SU-DHL-6 (cell line): ENCODE data around the gene NDUFA7.

ENCODE experiments used
- H2AFZ ChIP-seq: fragments of 200-600 bp; sonication (generic); 2 replicates; pipeline ENCODE4 v1.6.1; 2014; ENCODE audit warnings: low read depth, mild to moderate bottlenecking, moderate library complexity, mixed read lengths, antibody characterized with exemption, low read length; ENCODE audit not compliant: severe bottlenecking
- H3F3A ChIP-seq: fragments of 200-600 bp; shearing (Covaris generic); 2 replicates; pipeline ENCODE4 v1.6.0; 2016; ENCODE audit warnings: antibody characterized with exemption, mild to moderate bottlenecking; ENCODE audit not compliant: insufficient read depth
- H3K27ac ChIP-seq: fragments of 200-600 bp; sonication (generic); 2 replicates; pipeline ENCODE4 v1.5.1; 2016; ENCODE audit warnings: low read depth, mild to moderate bottlenecking, low read length, moderate library complexity, mixed read lengths
- H3K27me3 ChIP-seq: fragments of 200-600 bp; sonication (generic), shearing (Covaris generic); 2 replicates; pipeline ENCODE4 v1.6.0; 2014; ENCODE audit warnings: mild to moderate bottlenecking, low read length
- H3K36me3 ChIP-seq: fragments of 200-600 bp; sonication (generic); 2 replicates; pipeline ENCODE4 v1.6.1; 2014; ENCODE audit warnings: mild to moderate bottlenecking, low read length, mixed read lengths
- H3K4me2 ChIP-seq: fragments of 300-600, 200-600 bp; shearing (Covaris generic), sonication (generic); 2 replicates; pipeline ENCODE4 v1.6.0; 2014; ENCODE audit warnings: low read length, low read depth, mild to moderate bottlenecking; ENCODE audit not compliant: poor library complexity, severe bottlenecking
- H3K4me3 ChIP-seq: fragments of 200-600 bp; sonication (generic); 2 replicates; pipeline ENCODE4 v1.5.1; 2014; ENCODE audit warnings: antibody characterized with exemption, low read length, mild to moderate bottlenecking, mixed read lengths; ENCODE audit not compliant: insufficient read depth, poor library complexity, severe bottlenecking
- H3K79me2 ChIP-seq: fragments of 200-600 bp; sonication (generic); 2 replicates; pipeline ENCODE4 v1.6.1; 2014; ENCODE audit warnings: mild to moderate bottlenecking, low read length, moderate library complexity; ENCODE audit not compliant: insufficient read depth
- H3K9ac ChIP-seq: fragments of 200-600 bp; sonication (generic); 2 replicates; pipeline ENCODE4 v1.7.0; 2014; ENCODE audit warnings: mild to moderate bottlenecking, low read length
- H3K9me2 ChIP-seq: fragments of 200-600 bp; sonication (generic); replicated peaks from 2 replicates; pipeline ENCODE4 v1.6.1; 2014; ENCODE audit warnings: low read length; ENCODE audit not compliant: insufficient read depth
- H3K9me3 ChIP-seq: fragments of 200-600 bp; sonication (generic); 2 replicates; pipeline ENCODE4 v1.6.1; 2014; ENCODE audit warnings: low read length, mixed read lengths; ENCODE audit not compliant: insufficient read depth
- H4K20me1 ChIP-seq: fragments of 200-600 bp; sonication (generic); 2 replicates; pipeline ENCODE4 v1.6.1; 2014; ENCODE audit warnings: low read depth, mild to moderate bottlenecking, antibody characterized with exemption, low read length, moderate library complexity, mixed read lengths
- CTCF ChIP-seq: fragments of 200-600 bp; sonication (generic); IDR thresholded peaks from one replicate; pipeline ENCODE4 v1.5.1; 2017; ENCODE audit warnings: antibody characterized with exemption, mild to moderate bottlenecking, low read length, moderate library complexity; ENCODE audit not compliant: insufficient read depth, poor library complexity, severe bottlenecking
- EZH2phosphoT487 ChIP-seq: fragments of 200-600 bp; sonication (generic), shearing (Covaris generic); conservative IDR thresholded peaks from 2 replicates; pipeline ENCODE4 v1.6.1; 2018; ENCODE audit warnings: mild to moderate bottlenecking, antibody characterized with exemption, low read length, moderate library complexity, mixed read lengths

Gene NDUFA7

GRCh38 chr19:8334458-8335342 is 13.5 kb upstream of the NDUFA7 start:
- TF ChIP-seq CTCF (no peak), EZH2phosphoT487 (no peak)
- Histone ChIP-seq H3K4me2 (peak overlapping the region; percentile 51), H3K36me3 (no peaks in the 10 kb centered on the region), H3K9me3 (no peaks in the 10 kb centered on the region), H3F3A (no peaks in the 10 kb centered on the region), H2AFZ (no peak overlapping the region), H4K20me1 (no peaks in the 10 kb centered on the region), H3K4me3 (peak overlapping the region; percentile 35), H3K79me2 (no peaks in the 10 kb centered on the region), H3K9ac (peak overlapping the region; percentile 32; the same call in 1 of the 2 replicates), H3K27ac (no peak overlapping the region), H3K9me2 (no peaks in the 10 kb centered on the region), H3K27me3 (no peaks in the 10 kb centered on the region)

- H3K4me2 ChIP-seq: no peak overlapping the region
- no peaks in the 10 kb centered on the region for H3K36me3 ChIP-seq
- no peaks in the 10 kb centered on the region for H3K27me3 ChIP-seq
- no peaks in the 10 kb centered on the region for H3K79me2 ChIP-seq
- no peak overlapping the region for H3K27ac ChIP-seq
- no peaks in the 10 kb centered on the region for H3K9me3 ChIP-seq
- H2AFZ ChIP-seq: no peak overlapping the region
- H4K20me1 ChIP-seq: no peaks in the 10 kb centered on the region
- no peaks in the 10 kb centered on the region for H3F3A ChIP-seq
- H3K4me3 ChIP-seq: no peak overlapping the region
- no peak overlapping the region for H3K9ac ChIP-seq
- TF ChIP-seq CTCF: no peak
- no peak for TF ChIP-seq EZH2phosphoT487
- no peaks in the 10 kb centered on the region for H3K9me2 ChIP-seq
These were observed 12.7 kb upstream of the NDUFA7 start for GRCh38 chr19:8333767-8334457.

- Histone ChIP-seq H3K9me2 (no peaks in the 10 kb centered on the region), H3K9me3 (no peaks in the 10 kb centered on the region), H3K27ac (no peak overlapping the region), H3K4me3 (no peak overlapping the region), H3K36me3 (no peaks in the 10 kb centered on the region), H4K20me1 (no peaks in the 10 kb centered on the region), H3K4me2 (no peak overlapping the region), H3K79me2 (no peaks in the 10 kb centered on the region), H3K27me3 (no peaks in the 10 kb centered on the region), H3F3A (no peaks in the 10 kb centered on the region), H2AFZ (no peak overlapping the region), H3K9ac (no peak overlapping the region)
- TF ChIP-seq CTCF (no peak), EZH2phosphoT487 (no peak)
These were observed 12.0 kb upstream of the NDUFA7 start for GRCh38 chr19:8332976-8333766.
